NCI-H2107 treated with DMSO at 0.1 percent for 48 hours (cell line): ENCODE measurements around the gene C16orf96.

Source experiments
- DNase-seq: peaks from one replicate; lab custom pipeline; 2025; ENCODE audit not compliant: unreplicated experiment; lab: John Stamatoyannopoulos, UW

Gene C16orf96

GRCh38 chr16:4556112-4556511 is at the start of gene C16orf96:
Gene C16orf96, plus strand, starts transcription at chr16:4556340. Its CDS starts 150 bp downstream, at chr16:4556490.
- DNase-seq = no peak

GRCh38 chr16:4506450-4506849 is 49.7 kb upstream of the C16orf96 start:
- peak; percentile 64 for DNase-seq

- no peak for DNase-seq
Measured at GRCh38 chr16:4507588-4508345, 48.4 kb upstream of the C16orf96 start.

- DNase-seq = no peak
Measured at GRCh38 chr16:4508806-4509205, 47.3 kb upstream of the C16orf96 start.

GRCh38 chr16:4509420-4509819 is 46.7 kb upstream of the C16orf96 start:
- no peak for DNase-seq

- DNase-seq = no peak
Measured at GRCh38 chr16:4510131-4510530, 46.0 kb upstream of the C16orf96 start.

- no peak for DNase-seq
Measured at GRCh38 chr16:4510747-4511426, 45.3 kb upstream of the C16orf96 start.

- peak; percentile 45 for DNase-seq
Measured at GRCh38 chr16:4511441-4512082, 44.6 kb upstream of the C16orf96 start.

GRCh38 chr16:4512473-4512872 is 43.7 kb upstream of the C16orf96 start:
- no peak for DNase-seq

- no peak for DNase-seq
Measured at GRCh38 chr16:4513086-4513860, 42.9 kb upstream of the C16orf96 start.

GRCh38 chr16:4513881-4514280 is 42.3 kb upstream of the C16orf96 start:
- DNase-seq = no peak

GRCh38 chr16:4514606-4515005 is 41.5 kb upstream of the C16orf96 start:
- no peak for DNase-seq

GRCh38 chr16:4515611-4516233 is 40.4 kb upstream of the C16orf96 start:
- DNase-seq = no peak

- peak; percentile 36 for DNase-seq
Measured at GRCh38 chr16:4517812-4518680, 38.1 kb upstream of the C16orf96 start.

GRCh38 chr16:4519274-4520058 is 36.7 kb upstream of the C16orf96 start:
- no peak for DNase-seq

- DNase-seq = no peak
Measured at GRCh38 chr16:4520913-4521312, 35.2 kb upstream of the C16orf96 start.

- DNase-seq = peak; percentile 87
Measured at GRCh38 chr16:4522051-4522581, 34.0 kb upstream of the C16orf96 start.

GRCh38 chr16:4523686-4524085 is 32.5 kb upstream of the C16orf96 start:
- no peak for DNase-seq

- DNase-seq = no peak
Measured at GRCh38 chr16:4524571-4524970, 31.6 kb upstream of the C16orf96 start.
